GM13977 (cell line): ENCODE data around the gene SAYSD1.

Experiments used
- DNase-seq: peaks from one replicate; pipeline ENCODE4 v3.0.0; 2012; ENCODE audit warnings: low spot score
- CTCF ChIP-seq: IDR thresholded peaks from 2 replicates; pipeline ENCODE4 v1.5.1; 2012; ENCODE audit warnings: mild to moderate bottlenecking, control low read depth; ENCODE audit not compliant: insufficient read depth; ENCODE audit errors: extremely low read depth, missing control alignments
- in situ Hi-C: fragments of 300-500 bp; cut with MboI; formaldehyde crosslinking; loops from one replicate; pipeline ENCODE4 v1.12.0; 2022; ENCODE audit warnings: low sequenced_read_pairs, low pct_unique_long_range_greater_than_20kb, mixed read lengths, inconsistent platforms; ENCODE audit not compliant: unreplicated experiment

Gene SAYSD1

DNA sequence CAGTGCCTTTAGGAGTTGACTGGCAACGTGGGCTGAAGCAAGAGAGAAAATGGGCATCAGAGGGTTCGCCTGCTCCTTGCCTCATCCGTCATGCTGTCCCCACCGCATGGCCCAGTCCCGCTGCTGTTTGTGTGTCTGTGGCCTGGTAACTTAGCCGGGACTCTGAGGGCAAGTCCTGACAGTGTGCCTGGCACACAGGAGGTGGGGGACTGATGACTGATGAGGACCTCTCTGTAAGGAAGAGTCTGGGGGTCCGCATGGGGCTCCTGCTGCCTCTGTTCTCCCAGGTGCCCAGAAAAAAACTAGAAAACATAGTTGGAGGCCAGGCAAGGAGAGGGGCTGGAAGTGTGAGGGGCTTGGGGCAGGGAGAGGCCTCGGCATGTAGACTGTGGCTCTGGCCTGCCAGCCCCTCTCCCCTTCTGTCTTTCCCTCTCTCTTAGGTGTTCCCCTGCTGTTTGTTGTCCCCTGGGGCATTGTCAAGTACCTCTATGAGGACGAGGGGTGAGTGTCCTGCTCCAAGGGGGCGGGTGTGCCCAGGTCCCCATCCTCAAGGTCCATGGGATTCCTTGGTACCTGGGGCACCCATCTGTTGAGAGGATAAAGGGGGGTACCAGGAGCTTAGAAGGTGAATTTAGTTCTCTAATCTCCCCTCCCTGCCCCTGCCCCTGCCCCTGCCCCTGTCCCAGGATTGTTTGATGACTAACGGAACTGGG is 36.9 kb downstream of the SAYSD1 start:
- no peak for TF ChIP-seq CTCF
- DNase-seq: no peak
- in situ Hi-C loops: no loop called here

DNA sequence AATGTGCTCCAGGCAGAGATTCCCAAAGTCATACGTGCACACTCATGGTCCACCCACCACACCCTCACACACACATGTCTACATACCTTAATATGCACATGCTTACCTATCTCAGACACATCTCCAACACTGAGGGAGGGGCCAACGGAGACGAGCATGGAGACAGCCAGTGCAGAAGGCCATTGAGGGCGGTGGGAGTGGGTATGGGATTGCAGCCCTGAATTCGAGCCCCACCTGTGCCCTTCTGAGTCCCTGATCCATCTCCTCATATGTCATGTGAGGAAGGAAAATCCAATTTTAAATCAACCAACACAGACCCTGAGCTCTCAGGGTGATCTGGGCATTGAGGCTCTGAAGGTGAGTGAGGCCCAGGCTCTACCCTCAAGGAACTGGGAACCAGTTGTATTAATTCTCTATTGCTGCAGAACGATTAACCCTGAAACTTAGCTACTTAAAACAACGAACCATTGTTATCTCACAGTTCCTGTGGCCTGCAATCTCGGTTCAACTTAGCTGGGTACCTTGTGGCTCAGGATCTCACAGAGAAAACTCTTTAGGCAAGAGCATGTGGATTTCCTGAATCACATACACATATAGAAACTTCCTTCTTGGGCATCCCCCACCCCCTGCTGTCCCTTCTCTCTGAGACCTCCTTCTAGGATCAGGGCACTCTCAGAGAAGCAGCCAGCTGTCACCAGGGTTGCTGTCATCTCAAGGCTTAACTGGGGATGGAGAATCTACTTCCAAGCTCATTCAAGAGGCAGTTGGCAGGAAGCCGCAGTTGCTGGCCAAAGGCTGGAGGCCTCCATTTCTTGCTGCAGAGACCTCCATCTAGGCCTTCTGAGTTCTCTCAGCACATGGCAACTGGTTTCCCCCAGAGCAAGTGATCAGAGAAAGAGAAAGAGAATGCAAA is 38.1 kb downstream of the SAYSD1 start:
- no peak for DNase-seq
- no peak for TF ChIP-seq CTCF
- in situ Hi-C loops: no loop called here

GRCh38 chr6:39075807-39076622 is 39.0 kb downstream of the SAYSD1 start:
- TF ChIP-seq CTCF: no peak
- in situ Hi-C loops: no loop called here
- DNase-seq: no peak

DNA sequence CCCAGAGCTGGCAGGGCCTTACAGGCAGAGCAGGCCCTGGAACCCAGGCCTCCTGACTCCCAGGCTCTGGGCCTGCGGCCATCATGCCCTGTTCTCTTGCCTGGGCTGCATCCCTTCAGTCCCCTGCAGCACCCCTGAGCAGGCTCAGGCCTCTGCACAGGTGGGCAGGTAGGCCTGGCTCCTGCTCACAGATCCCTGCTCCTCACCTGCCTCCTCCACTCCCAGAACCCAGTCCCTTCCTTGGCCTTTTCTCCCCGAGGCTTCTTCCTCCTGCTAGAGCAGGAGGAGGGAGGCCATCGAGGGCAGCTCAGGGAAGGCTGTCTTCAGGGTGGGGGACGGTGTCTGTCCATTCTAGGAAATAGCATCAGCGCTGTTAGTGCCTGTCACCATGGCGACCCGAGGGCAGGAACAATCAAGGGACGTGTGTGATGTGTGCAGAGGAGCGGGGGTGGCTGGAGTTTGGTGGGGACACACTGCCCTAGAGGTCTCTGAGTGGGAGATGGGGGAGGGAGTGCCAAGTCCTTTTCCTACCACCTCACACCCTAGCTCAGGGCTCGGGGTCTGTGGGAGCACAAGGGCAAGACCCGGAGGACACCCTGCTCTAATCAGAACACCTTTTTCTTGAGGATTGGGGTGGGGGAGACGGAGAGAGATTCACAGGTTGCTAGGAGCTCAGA is 39.8 kb downstream of the SAYSD1 start:
- in situ Hi-C loops: no loop called here
- no peak for DNase-seq
- TF ChIP-seq CTCF: no peak

GRCh38 chr6:39074486-39074885 is 40.5 kb downstream of the SAYSD1 start:
- no peak for TF ChIP-seq CTCF
- in situ Hi-C loops: no loop called here
- DNase-seq: no peak
